T-helper 9 cell (primary cell): ENCODE data around the gene MIS18A.
"Not testable (repeated sequence)": the region's sequence is repeated elsewhere in the genome, so short reads cannot be mapped to it uniquely, and the experiment has no call there.

ENCODE experiments used
- DNase-seq: peaks from one replicate; pipeline ENCODE4 v3.0.0-alpha.2; 2020

Gene MIS18A

GRCh38 chr21:32303385-32303784 is 24.5 kb upstream of the MIS18A start:
- DNase-seq, result no peak

DNA sequence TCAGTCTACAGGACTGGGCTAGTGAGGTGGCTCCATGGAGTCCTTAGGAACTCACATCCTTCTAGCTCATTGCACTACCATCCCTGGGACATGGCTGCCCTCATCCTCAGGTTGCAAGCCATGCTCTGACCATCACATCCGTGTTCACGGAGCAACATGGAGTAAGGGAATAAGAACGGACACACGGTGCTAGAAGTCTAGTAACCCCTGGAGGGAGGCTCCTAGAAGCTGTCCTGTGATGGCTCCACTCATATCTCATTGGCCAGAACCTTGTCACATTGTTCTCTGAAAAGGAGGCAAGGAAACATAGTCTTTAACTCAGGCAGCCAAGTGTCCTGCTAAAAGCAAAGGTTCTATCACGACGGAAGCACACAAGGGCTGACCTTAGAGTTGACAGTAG is 23.7 kb upstream of the MIS18A start:
- no peak for DNase-seq

DNA sequence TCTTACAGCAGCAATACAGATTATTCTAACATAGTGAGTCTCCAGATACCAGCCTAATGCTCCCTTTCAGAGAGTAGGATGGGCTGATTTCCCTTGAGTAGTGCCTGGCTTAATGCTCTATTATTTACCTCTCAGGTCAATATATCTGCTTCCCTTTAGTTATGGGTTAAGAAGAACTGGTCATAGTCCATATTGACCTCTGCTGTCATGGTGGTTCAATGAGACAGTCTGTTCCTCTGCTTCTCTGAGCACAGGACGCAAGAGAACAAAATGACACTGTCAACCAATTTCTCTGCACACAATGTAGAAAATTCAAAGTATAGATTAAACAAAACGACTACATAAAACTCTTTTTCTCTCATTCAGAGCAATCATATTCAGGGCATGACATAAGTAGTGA is 22.7 kb upstream of the MIS18A start:
- no peak for DNase-seq

- DNase-seq, result no peak
Observed at GRCh38 chr21:32300117-32300681, 21.4 kb upstream of the MIS18A start.

GRCh38 chr21:32299695-32300094 is 20.8 kb upstream of the MIS18A start:
- DNase-seq, result no peak

- no peak for DNase-seq
Observed at GRCh38 chr21:32298658-32299081, 19.8 kb upstream of the MIS18A start, which contains the start of gene MRAP. Gene MRAP (plus strand): TSS chr21:32298855. CDS start chr21:32298972, 117 bp downstream.

DNA sequence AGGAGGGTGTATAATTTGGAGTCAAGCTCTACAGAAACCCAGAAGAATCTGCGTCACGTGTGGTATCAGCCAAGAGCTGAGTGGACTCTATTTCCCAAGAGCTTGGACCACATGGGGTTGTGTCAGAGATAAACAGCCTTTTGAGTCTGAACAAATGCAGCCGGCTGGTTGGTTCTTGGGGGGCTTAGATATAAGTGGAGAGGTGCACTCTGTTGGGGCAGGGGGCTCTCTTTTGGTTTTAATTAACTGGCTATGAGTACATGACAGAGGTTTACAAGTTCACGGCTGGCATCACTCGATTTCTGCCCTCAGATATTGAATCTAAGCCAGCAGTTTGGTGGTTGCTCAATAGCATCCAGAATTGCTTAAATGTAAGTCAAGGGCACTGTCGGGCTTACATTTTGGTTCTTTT is 19.3 kb upstream of the MIS18A start:
- no peak for DNase-seq

DNA sequence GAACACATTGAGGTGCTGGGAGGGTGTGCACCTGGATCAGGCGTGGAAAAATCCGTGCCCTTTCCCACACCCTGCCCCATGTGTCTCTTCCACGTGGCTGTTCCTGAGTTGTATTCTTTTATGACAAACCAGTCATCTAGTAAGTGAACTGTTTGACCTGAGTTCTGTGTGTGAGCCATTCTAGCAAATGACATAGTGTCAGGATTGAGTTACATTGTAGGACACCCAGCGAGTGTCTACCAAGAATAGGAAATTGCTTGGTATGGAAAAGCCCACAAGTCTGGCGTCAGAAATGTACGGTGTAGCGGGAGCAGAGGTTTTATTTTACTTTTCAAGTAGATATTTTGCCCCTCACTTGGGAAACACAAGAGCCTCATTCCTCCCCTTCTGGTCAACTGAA is 18.6 kb upstream of the MIS18A start:
- DNase-seq, result no peak

- no peak for DNase-seq
Observed at GRCh38 chr21:32285476-32285875, 6.6 kb upstream of the MIS18A start.

DNA sequence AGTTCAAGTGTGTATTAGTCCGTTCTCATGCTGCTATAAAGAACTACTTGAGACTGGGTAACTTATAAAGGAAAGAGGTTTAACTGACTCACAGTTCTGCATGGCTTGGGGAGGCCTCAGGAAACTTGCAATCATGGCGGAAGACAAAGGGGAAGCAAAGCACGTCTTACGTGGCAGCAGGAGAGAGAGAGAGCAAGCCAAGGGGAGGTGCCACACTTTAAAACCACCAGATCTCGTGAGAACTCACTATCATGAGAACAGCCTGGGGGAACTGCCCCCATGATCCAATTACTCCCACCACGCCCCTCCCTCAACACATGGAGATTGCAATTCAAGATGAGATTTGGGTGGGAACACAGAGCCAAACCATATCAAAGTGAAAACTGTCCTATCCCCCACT is 4.1 kb upstream of the MIS18A start:
- DNase-seq, result no peak

GRCh38 chr21:32281531-32281930 is 2.7 kb upstream of the MIS18A start:
- DNase-seq, result no peak

- DNase-seq, result no peak
Observed at GRCh38 chr21:32279377-32279680, 480 bp upstream of the MIS18A start.

DNA sequence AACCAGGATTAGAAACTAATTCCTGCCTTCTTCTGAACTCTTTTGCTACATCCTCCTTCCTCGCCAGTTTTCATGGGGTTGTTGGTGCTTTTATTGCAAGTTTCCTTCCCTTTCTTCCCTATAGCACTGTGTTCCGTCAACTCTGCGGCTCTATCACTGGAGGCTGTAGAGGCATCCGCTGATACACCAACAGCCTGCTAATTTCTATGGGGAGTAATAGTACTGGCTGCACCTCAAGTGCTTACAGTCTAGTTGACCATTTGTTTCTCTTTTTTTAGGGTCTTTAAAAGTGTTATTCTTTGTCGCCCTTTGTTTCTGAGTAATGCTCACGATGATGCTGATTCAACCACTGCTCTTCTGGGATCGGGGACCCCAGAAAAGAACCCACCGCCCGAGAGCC is 746 bp downstream of the MIS18A start:
- DNase-seq, result no peak

- no peak for DNase-seq
Observed at GRCh38 chr21:32276671-32277070, 2.2 kb downstream of the MIS18A start.

DNA sequence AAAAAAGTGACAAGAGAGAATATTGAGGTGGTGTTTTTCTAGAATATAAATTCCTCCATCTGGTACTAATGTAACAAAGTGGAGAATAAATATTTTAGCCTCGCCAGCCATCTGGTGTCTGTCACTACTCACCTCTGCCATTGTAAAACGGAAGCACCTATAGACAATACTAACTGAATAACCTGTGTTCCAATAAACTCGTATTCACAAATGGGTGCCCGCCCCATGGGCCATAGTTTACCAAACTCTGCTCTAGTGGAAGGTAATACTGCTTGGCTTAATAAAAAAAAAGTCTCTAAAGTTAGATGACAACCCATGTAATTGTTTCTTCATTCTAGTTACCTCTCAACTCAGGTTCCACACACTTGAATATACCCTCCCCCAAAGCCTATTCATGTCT is 8.1 kb downstream of the MIS18A start:
- DNase-seq, result no peak

GRCh38 chr21:32265321-32265720 is 13.5 kb downstream of the MIS18A start:
- DNase-seq, result not testable (repeated sequence)

DNA sequence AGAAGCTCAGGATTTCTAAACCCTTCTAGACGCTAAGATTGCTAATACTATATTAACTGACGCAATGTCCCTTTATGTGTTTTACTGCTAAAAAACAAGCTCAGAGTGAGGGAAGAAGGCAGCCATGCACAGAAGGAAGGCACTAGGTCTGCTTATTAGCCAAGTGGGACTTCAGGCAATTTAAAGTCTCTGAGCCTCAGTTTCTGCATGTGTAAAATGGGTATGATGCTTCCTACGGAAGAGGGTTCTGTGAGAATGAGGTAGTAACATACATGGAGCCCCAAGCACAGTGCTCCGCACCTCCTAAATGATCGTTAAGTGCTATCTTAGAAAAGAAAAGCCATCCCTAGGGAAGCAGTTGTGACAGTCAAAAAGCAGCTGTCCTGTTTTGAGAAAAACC is 16.9 kb downstream of the MIS18A start:
- DNase-seq, result no peak

DNA sequence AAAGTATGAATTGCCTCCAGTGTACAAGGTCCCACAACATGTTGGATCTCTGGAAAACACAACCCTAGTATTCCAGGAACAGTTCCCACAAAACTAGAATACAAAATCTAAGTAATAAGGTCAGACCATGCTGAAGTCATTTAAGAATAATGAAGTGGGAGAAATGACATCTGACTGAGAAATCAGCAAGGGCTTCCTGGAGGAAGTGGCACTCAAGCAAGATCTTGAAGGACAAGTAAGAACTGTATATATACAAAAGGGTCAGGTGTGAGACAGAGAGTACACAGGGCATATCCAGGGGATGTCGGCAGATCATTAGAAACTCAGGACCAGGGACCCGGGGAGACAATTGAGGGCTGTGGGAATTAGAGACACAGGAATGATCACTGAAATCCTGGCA is 18.7 kb downstream of the MIS18A start:
- DNase-seq, result no peak

DNA sequence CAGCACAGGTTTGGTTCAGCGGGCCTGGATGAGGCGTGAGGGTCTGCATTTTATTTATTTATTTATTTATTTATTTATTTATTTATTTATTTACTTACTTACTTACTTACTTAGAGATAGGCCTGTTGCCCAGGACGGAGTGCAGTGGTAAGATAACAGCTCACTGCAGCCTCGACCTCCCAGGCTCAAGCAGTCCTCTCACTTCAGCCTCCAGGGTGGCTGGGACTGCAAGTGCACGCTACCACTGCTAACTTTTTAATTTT is 20.1 kb downstream of the MIS18A start:
- not testable (repeated sequence) for DNase-seq

- DNase-seq, result peak; percentile 7
Observed at GRCh38 chr21:32257962-32258785, 20.7 kb downstream of the MIS18A start.

GRCh38 chr21:32256873-32257620 is 21.8 kb downstream of the MIS18A start:
- DNase-seq, result no peak

DNA sequence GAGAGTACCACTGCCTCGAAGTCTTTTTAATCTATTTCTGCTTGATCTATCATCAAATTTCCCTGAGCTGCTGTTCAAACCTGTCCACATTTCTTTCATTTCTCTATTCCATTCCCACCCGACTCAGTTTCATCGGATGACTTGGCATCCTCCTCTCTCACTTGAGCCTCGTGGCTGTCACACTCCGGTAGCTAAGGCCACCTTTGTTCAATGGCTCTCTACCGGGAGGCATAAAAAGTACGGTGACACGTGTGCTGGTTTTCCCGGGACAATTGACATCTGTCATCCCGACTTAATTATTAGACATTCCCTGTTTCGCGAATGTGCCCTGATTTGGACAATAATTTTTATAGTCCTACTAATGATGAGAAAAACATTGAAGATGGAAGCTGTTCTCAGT is 22.6 kb downstream of the MIS18A start:
- no peak for DNase-seq

DNA sequence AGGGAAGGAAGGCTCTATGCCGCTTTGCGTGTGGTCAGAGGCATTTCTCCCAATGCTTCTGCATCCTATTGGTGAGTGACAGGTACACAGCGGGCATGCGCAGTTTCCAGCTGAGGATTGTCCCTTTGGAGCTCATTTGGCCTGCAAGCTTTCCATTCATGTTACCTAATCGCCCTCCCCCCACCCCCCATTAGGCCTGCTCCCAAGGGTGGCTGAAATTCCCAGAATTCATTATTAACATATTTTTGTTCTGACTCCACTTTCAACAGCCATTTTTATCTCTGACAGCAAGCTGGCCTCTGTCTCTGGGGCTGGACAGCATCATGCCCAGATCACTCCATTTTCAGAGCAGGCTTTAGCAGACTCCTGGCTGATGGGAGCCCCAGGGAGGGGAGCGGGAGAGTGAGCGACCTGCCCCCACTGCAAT is 25.6 kb downstream of the MIS18A start:
- DNase-seq, result no peak

DNA sequence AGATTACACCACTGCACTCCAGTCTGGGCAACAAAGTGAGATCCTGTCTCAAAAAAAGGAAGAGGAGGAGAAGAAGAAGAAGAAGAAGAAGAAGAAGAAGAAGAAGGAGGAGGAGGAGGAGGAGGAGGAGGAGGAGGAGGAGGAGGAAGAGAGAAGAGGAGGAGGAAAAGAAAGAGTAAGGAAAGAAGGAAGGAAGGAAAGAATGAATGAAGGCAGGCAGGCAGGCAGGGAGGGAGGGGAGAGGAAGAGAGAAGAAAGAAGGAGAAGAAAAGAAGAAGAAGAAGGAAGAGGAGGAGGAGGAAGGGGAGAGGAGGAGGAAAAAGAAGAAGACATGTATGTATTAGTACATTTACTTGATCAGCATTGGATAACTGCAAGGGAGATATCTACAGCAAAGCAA is 26.7 kb downstream of the MIS18A start:
- no peak for DNase-seq
